ENCODE data around the gene KRTAP2-3.
"Not testable (repeated sequence)": the region's sequence is repeated elsewhere in the genome, so short reads cannot be mapped to it uniquely, and the experiment has no call there.

KRTAP2-3 gene

GRCh38 chr17:41065829-41066624, 6.1 kb upstream of the KRTAP2-3 start, which contains the start of gene KRTAP2-4:
Gene KRTAP2-4 (minus strand): TSS chr17:41065879. CDS start chr17:41065845, 34 bp downstream.
- DNase-seq, result no peak

GRCh38 chr17:41065016-41065689, 5.2 kb upstream of the KRTAP2-3 start:
- not testable (repeated sequence) for DNase-seq

- no peak for DNase-seq
These were observed 4.4 kb upstream of the KRTAP2-3 start for GRCh38 chr17:41064301-41064700.

GRCh38 chr17:41063449-41063848, 3.5 kb upstream of the KRTAP2-3 start:
- no peak for DNase-seq

GRCh38 chr17:41061964-41062363, 2.0 kb upstream of the KRTAP2-3 start:
- no peak for DNase-seq

- not testable (repeated sequence) for DNase-seq
These were observed 450 bp downstream of the KRTAP2-3 start for GRCh38 chr17:41059276-41060051.

GRCh38 chr17:41058741-41059140, 1.2 kb downstream of the KRTAP2-3 start:
- no peak for DNase-seq

- DNase-seq, result no peak
These were observed 2.4 kb downstream of the KRTAP2-3 start for GRCh38 chr17:41057547-41057946.

- DNase-seq, result not testable (repeated sequence)
These were observed 4.8 kb downstream of the KRTAP2-3 start, which contains the start of gene KRTAP2-2 for GRCh38 chr17:41055130-41055529. Gene KRTAP2-2 (minus strand): TSS chr17:41055230. CDS start chr17:41055211, 19 bp downstream.

GRCh38 chr17:41054556-41054955, 5.4 kb downstream of the KRTAP2-3 start:
- not testable (repeated sequence) for DNase-seq

- DNase-seq, result no peak
These were observed 5.9 kb downstream of the KRTAP2-3 start for GRCh38 chr17:41054025-41054424.

GRCh38 chr17:41052566-41052965, 7.3 kb downstream of the KRTAP2-3 start:
- DNase-seq, result no peak

- no peak for DNase-seq
These were observed 10.8 kb downstream of the KRTAP2-3 start for GRCh38 chr17:41049110-41049509.

- DNase-seq, result no peak
These were observed 11.5 kb downstream of the KRTAP2-3 start for GRCh38 chr17:41048441-41048840.

GRCh38 chr17:41046735-41047465, 13.0 kb downstream of the KRTAP2-3 start, which contains the start of gene KRTAP2-1:
Gene KRTAP2-1 (minus strand): TSS chr17:41047316. CDS start chr17:41047267, 49 bp downstream.
- DNase-seq, result not testable (repeated sequence)

GRCh38 chr17:41042953-41043352, 17.0 kb downstream of the KRTAP2-3 start:
- no peak for DNase-seq

GRCh38 chr17:41040783-41041571, 18.9 kb downstream of the KRTAP2-3 start, which contains the start of gene KRTAP1-1:
Gene KRTAP1-1 (minus strand): TSS chr17:41041450. CDS start chr17:41041397, 53 bp downstream.
- DNase-seq, result peak; percentile 64

- no peak for DNase-seq
These were observed 22.0 kb downstream of the KRTAP2-3 start for GRCh38 chr17:41037853-41038350.

- DNase-seq, result peak; percentile 77
These were observed 25.5 kb downstream of the KRTAP2-3 start, which contains the start of gene KRTAP1-3 for GRCh38 chr17:41034346-41034935. Gene KRTAP1-3 (minus strand): TSS chr17:41034874. CDS start chr17:41034821, 53 bp downstream.

GRCh38 chr17:41029633-41030245, 30.2 kb downstream of the KRTAP2-3 start, which contains the start of gene KRTAP1-4:
Gene KRTAP1-4 (minus strand): TSS chr17:41030195. CDS start chr17:41030078, 117 bp downstream.
- no peak for DNase-seq
